K562 (cell line): ENCODE data around the gene TFF3. TPM values are rescaled to one million over a fixed set of nuclear protein-coding genes. Genes with fewer than 3 reads are reported as not detected.

Experiments used
- ATAC-seq: fragments of 200-7000 bp; cut with Tn5 transposase; 3 replicates; pipeline ENCODE4 v1.9.1; 2020; ENCODE audit warnings: moderate library complexity
- BruUV-seq: library from RNA; stranded (reverse); fragments of 400-500 nt; replicated peaks from 2 replicates; lab custom pipeline; 2021; lab: Mats Ljungman, UMichigan
- CTCF ChIA-PET: fragments of 300-600 bp; formaldehyde crosslinking; extraction: SDS; loops from one replicate; lab custom pipeline; 2021; ENCODE audit warnings: low intra/inter-chr PET ratio; lab: Yijun Ruan, JAX
- POLR2A ChIA-PET: fragments of 300-600, 350-650 bp; sonication (Branson Sonifier 250); formaldehyde crosslinking; extraction: SDS; loops from one replicate; lab custom pipeline; 2021; ENCODE audit warnings: antibody characterized with exemption, inconsistent platforms; lab: Yijun Ruan, JAX
- DNase-seq, 4 experiments: peaks; one replicate each; pipeline versions ENCODE4 v3.0.0 to v3.0.0-alpha.2; 2011 to 2018; ENCODE audit warnings: low spot score in 3 of 4, mixed read lengths in 3 of 4; ENCODE audit errors: extremely low read depth in 1 of 4
- FAIRE-seq: peaks from 2 replicates; lab custom pipeline; 2011; peaks lifted over from hg19 to GRCh38; lab: Jason Lieb, UNC
- H2AFZ ChIP-seq: 2 replicates; pipeline ENCODE4 v1.6.0; 2011; ENCODE audit warnings: low read depth, low read length, control low read depth, inconsistent platforms
- H3K27ac ChIP-seq: fragments of 200-600 bp; 3 replicates; pipeline ENCODE4 v1.8.0; 2011; ENCODE audit warnings: low read depth, mild to moderate bottlenecking, control low read depth, inconsistent platforms, low read length, moderate library complexity, mixed read lengths; ENCODE audit errors: extremely low read depth
- H3K27me3 ChIP-seq, 2 experiments: fragments of 300-600 bp in 1 of 2; 2 replicates in 1 of 2; 3 replicates in 1 of 2; pipeline versions ENCODE4 v1.6.0 to v1.8.0; 2011; ENCODE audit warnings: inconsistent platforms in 2 of 2, low read length in 2 of 2, mild to moderate bottlenecking in 1 of 2, mixed read lengths in 1 of 2, moderate library complexity in 1 of 2; ENCODE audit not compliant: control insufficient read depth in 2 of 2, insufficient read depth in 2 of 2
- H3K36me3 ChIP-seq: fragments of 300-600 bp; 3 replicates; pipeline ENCODE4 v1.8.0; 2011; ENCODE audit warnings: mild to moderate bottlenecking, low read length, inconsistent platforms; ENCODE audit not compliant: control insufficient read depth, insufficient read depth
- H3K4me1 ChIP-seq, 2 experiments: fragments of 200-600 bp in 1 of 2; replicated peaks in 1 of 2; 2 replicates in 1 of 2; 3 replicates in 1 of 2; pipeline versions ENCODE4 v1.5.1 to v1.8.0; 2011; ENCODE audit warnings: inconsistent platforms in 2 of 2, low read length in 2 of 2, mild to moderate bottlenecking in 1 of 2, mixed read lengths in 1 of 2, moderate library complexity in 1 of 2; ENCODE audit not compliant: control insufficient read depth in 2 of 2, insufficient read depth in 2 of 2
- H3K4me2 ChIP-seq: 2 replicates; pipeline ENCODE4 v1.6.1; 2011; ENCODE audit warnings: low read length, control low read depth, inconsistent platforms, mixed read lengths; ENCODE audit not compliant: insufficient read depth
- H3K4me3 ChIP-seq: fragments of 200-600 bp; sonication (generic), shearing (Covaris generic); 2 replicates; pipeline ENCODE4 v1.5.1; 2016; ENCODE audit warnings: control low read depth, inconsistent platforms
- H3K79me2 ChIP-seq: fragments of 200-600 bp; 3 replicates; pipeline ENCODE4 v1.8.0; 2011; ENCODE audit warnings: low read length, inconsistent platforms; ENCODE audit not compliant: control insufficient read depth, insufficient read depth
- H3K9ac ChIP-seq, 2 experiments: 2 replicates each; pipeline versions ENCODE4 v1.6.0 to v1.6.1; 2011; ENCODE audit warnings: low read depth in 2 of 2, low read length in 2 of 2, control low read depth in 1 of 2, inconsistent platforms in 1 of 2, mild to moderate bottlenecking in 1 of 2, mixed read lengths in 1 of 2; ENCODE audit not compliant: insufficient read depth in 1 of 2
- H3K9me1 ChIP-seq: one replicate; pipeline ENCODE4 v1.6.0; 2011; ENCODE audit warnings: inconsistent platforms, mild to moderate bottlenecking, low read length, moderate library complexity; ENCODE audit not compliant: control insufficient read depth, insufficient read depth
- H3K9me3 ChIP-seq: replicated peaks from 2 replicates; pipeline ENCODE4 v1.5.1; 2011; ENCODE audit warnings: low read depth, low read length, inconsistent platforms; ENCODE audit not compliant: control insufficient read depth, insufficient read depth
- H4K20me1 ChIP-seq: replicated peaks from 2 replicates; pipeline ENCODE4 v1.6.1; 2011; ENCODE audit warnings: low read length, inconsistent platforms, mixed read lengths; ENCODE audit not compliant: control insufficient read depth, insufficient read depth
- CEBPG ChIP-seq, 3 experiments: fragments of 200-800 bp in 1 of 3; sonication (Bioruptor generic) in 1 of 3; sonication (generic) in 1 of 3; formaldehyde crosslinking in 1 of 3; IDR thresholded peaks in 2 of 3; conservative IDR thresholded peaks in 1 of 3; 2 replicates each; pipeline versions ENCODE4 v1.6.1 to v1.8.0; 2016 to 2022; ENCODE audit warnings: missing compliant biosample characterization in 2 of 3, missing genetic modification characterization in 2 of 3, mild to moderate bottlenecking in 1 of 3, missing genetic modification reagents in 1 of 3
- CXXC5 ChIP-seq: fragments of 250-450 bp; sonication (Bioruptor Pico); IDR thresholded peaks from 2 replicates; pipeline ENCODE4 v1.8.0; 2022; ENCODE audit warnings: inconsistent platforms, mild to moderate bottlenecking, moderate library complexity
- DPF2 ChIP-seq: fragments of 450-650 bp; IDR thresholded peaks from 2 replicates; pipeline ENCODE4 v1.6.1; 2016
- LARP7 ChIP-seq: fragments of 450-650 bp; IDR thresholded peaks from 2 replicates; pipeline ENCODE4 v1.6.1; 2016
- NBN ChIP-seq: fragments of 450-650 bp; IDR thresholded peaks from 2 replicates; pipeline ENCODE4 v1.6.1; 2016; ENCODE audit warnings: low read depth, mild to moderate bottlenecking
- ZNF445 ChIP-seq: fragments of 250-450 bp; sonication (Bioruptor Pico); IDR thresholded peaks from 2 replicates; pipeline ENCODE4 v1.4.0; 2020; ENCODE audit warnings: low read depth, mild to moderate bottlenecking, moderate library complexity
- ZNF584 ChIP-seq: fragments of 200-800 bp; sonication (Bioruptor generic); IDR thresholded peaks from 2 replicates; pipeline ENCODE4 v1.6.1; 2016; ENCODE audit warnings: low read depth, mild to moderate bottlenecking, missing genetic modification characterization, missing compliant biosample characterization
- ZNF589 ChIP-seq: fragments of 200-800 bp; sonication (Bioruptor generic); IDR thresholded peaks from 2 replicates; pipeline ENCODE4 v1.6.1; 2016; ENCODE audit warnings: low read depth, missing genetic modification characterization, missing compliant biosample characterization
- ZNF717 ChIP-seq: fragments of 250-450 bp; sonication (Bioruptor Pico); IDR thresholded peaks from 2 replicates; pipeline ENCODE4 v1.5.0; 2021
- WGBS: fragments of 100-300 bp; shearing (Covaris generic); methylation state at CpG from one replicate; pipeline ENCODE4 v1.1.6; 2016; ENCODE audit warnings: low coverage, mixed read lengths; ENCODE audit not compliant: insufficient coverage; ENCODE audit errors: missing lambda C conversion rate; 5-methylcytosine and 5-hydroxymethylcytosine counted together
- in situ Hi-C: fragments of 300-500 bp; cut with MboI; formaldehyde crosslinking; loops from 4 replicates; pipeline ENCODE4 v1.15.0; 2018; ENCODE audit warnings: inconsistent platforms, mixed read lengths
- intact Hi-C: fragments of 100-400 bp; cut with micrococcal nuclease; formaldehyde crosslinking; loops from 2 replicates; pipeline ENCODE4 v1.14.2; 2022
- polyA plus RNA-seq, 8 experiments: library from polyadenylated mRNA; depleted of rRNA in 4 of 8; stranded (reverse) in 5 of 8; unstranded in 3 of 8; fragments of >200 nt; fragmentation: Nextera tagmentation in 2 of 8; fragmentation: Illumina TruSeq in 1 of 8; extraction: Ambion mirVana in 2 of 8; extraction: Trizol in 1 of 8; gene quantifications; 2 replicates each; pipeline versions ENCODE4 v1.2.1 to v1.2.3, GENCODE V29; 2011 to 2014; ENCODE audit warnings: inconsistent platforms in 1 of 8, missing spikeins in 1 of 8
- total RNA-seq, 7 experiments: library from RNA; depleted of rRNA in 6 of 7; stranded (reverse); fragments of >200 nt in 6 of 7; fragmentation: Illumina TruSeq in 2 of 7; extraction: Trizol in 2 of 7; gene quantifications; 2 replicates each; pipeline versions ENCODE4 v1.2.1 to v1.2.3, GENCODE V29; 2011 to 2021; ENCODE audit warnings: low replicate concordance in 1 of 7
- TF ChIP-seq, protein P1 (sequence below), 2 experiments: fragments of 450-650 bp; IDR thresholded peaks; 2 replicates each; pipeline ENCODE4 v1.6.1; 2018; ENCODE audit warnings: mild to moderate bottlenecking in 2 of 2, low read depth in 1 of 2; ENCODE audit not compliant: partially characterized antibody in 2 of 2

TFF3 gene
- total and polyA plus RNA-seq, 9 of the 15 experiments (the other 6 are each of a cell fraction or from before 2014, with no cell fraction given): 0.78 TPM; not detected in 8

DNA sequence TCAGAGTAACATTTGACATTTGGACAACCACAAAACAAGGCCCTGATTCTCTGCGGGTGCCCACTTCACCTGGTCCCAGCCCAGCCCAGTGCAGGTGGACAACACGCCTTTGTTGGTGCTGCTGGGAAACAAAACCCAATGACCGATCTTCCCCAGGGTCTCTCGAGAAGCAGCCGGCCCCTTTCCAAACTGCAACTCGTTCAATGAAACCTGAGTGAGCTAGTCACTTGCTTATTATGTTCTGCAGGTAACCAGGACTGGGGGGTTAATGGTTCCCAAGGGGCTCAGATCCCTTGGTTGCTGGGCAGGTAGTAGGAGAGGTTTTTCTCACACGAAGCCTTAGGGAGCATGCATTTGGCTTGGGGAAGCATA is 53.4 kb downstream of the TFF3 start:
- peak; percentile 39; the same call in 1 of the 2 replicates for TF ChIP-seq ZNF589 (CRISPR knock-in tag)
- no peak for TF ChIP-seq NBN
- no peak for TF ChIP-seq ZNF717 (CRISPR knock-in tag)
- TF ChIP-seq, protein P1, sequence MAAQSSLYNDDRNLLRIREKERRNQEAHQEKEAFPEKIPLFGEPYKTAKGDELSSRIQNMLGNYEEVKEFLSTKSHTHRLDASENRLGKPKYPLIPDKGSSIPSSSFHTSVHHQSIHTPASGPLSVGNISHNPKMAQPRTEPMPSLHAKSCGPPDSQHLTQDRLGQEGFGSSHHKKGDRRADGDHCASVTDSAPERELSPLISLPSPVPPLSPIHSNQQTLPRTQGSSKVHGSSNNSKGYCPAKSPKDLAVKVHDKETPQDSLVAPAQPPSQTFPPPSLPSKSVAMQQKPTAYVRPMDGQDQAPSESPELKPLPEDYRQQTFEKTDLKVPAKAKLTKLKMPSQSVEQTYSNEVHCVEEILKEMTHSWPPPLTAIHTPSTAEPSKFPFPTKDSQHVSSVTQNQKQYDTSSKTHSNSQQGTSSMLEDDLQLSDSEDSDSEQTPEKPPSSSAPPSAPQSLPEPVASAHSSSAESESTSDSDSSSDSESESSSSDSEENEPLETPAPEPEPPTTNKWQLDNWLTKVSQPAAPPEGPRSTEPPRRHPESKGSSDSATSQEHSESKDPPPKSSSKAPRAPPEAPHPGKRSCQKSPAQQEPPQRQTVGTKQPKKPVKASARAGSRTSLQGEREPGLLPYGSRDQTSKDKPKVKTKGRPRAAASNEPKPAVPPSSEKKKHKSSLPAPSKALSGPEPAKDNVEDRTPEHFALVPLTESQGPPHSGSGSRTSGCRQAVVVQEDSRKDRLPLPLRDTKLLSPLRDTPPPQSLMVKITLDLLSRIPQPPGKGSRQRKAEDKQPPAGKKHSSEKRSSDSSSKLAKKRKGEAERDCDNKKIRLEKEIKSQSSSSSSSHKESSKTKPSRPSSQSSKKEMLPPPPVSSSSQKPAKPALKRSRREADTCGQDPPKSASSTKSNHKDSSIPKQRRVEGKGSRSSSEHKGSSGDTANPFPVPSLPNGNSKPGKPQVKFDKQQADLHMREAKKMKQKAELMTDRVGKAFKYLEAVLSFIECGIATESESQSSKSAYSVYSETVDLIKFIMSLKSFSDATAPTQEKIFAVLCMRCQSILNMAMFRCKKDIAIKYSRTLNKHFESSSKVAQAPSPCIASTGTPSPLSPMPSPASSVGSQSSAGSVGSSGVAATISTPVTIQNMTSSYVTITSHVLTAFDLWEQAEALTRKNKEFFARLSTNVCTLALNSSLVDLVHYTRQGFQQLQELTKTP (IDR thresholded peaks at IDR 0.05; ENCODE audit: low read depth in 1 of 2, partially characterized antibody in 2 of 2): no peak
- TF ChIP-seq DPF2: no peak
- TF ChIP-seq CEBPG (CRISPR knock-in tag; IDR thresholded peaks at IDR 0.05): no peak
- 0 out of 4 replicates have a peak, but pooled peaks of 1 of the 2 experiments have one; percentile 24 for TF ChIP-seq CEBPG (tag; conservative IDR thresholded peaks at IDR 0.05 in 1 of 2, IDR thresholded peaks at IDR 0.05 in 1 of 2)
- 0 out of 2 replicates have a peak, but pooled peaks have one; percentile 17 for TF ChIP-seq CXXC5 (CRISPR knock-in tag)
- TF ChIP-seq ZNF445 (CRISPR knock-in tag): no peak
- peak; percentile 42; the same call in 1 of the 2 replicates for TF ChIP-seq ZNF584 (CRISPR knock-in tag)
- TF ChIP-seq LARP7: no peak
- Histone ChIP-seq H3K9ac (no peak overlapping the region), H3K4me1 (no peaks in the 10 kb centered on the region), H3K27ac (no peak overlapping the region), H3K4me3 (no peak overlapping the region), H3K79me2 (no peaks in the 10 kb centered on the region), H4K20me1 (peaks cover 20% of the 10 kb centered on the region), H3K4me2 (no peak overlapping the region), H3K27me3 (peaks cover 26 to 66% of the 10 kb centered on the region in 2 experiments), H3K9me3 (no peaks in the 10 kb centered on the region), H2AFZ (no peak overlapping the region), H3K9me1 (peaks cover 2% of the 10 kb centered on the region), H3K36me3 (no peaks in the 10 kb centered on the region)
- ATAC-seq (no peak), FAIRE-seq (no peak), DNase-seq (no peak)
- WGBS: under 1% methylated on average over 7 of the region's 7 CpGs
- BruUV-seq: no TSS peak
- intact Hi-C loops: no loop called here
- in situ Hi-C loops: no loop called here
- POLR2A ChIA-PET: interaction anchor here (0.6 to 1.4 kb wide), 4 partner anchors 10 to 46 kb away, joined by 3 to 4 read pairs (median 3); no protein-coding TSS in a partner anchor
- CTCF ChIA-PET: interaction anchor here (1.1 kb wide), 1 partner anchor 98 kb away, joined by 3 read pairs; no protein-coding TSS in a partner anchor

Other genes with a start within 250 kb of the TFF3 start
Only the 7 nearest of the 8 such genes appear.
- gene ABCG1, start 96.3 kb downstream of the TFF3 start, total RNA-seq (2014; rRNA removed): 0.12 TPM in 1 of 2 replicates, not detected in the other
- not detected in 2 replicates for gene ABCG1, start 96.3 kb downstream of the TFF3 start, total RNA-seq (2014; rRNA removed; fragmentation: Illumina TruSeq; extraction: Trizol)
- 0.04 and 0.08 TPM in 2 replicates for gene ABCG1, start 96.3 kb downstream of the TFF3 start, total RNA-seq (2015; rRNA removed; fragmentation: Illumina TruSeq; extraction: Trizol)
- gene ABCG1, start 96.3 kb downstream of the TFF3 start, total RNA-seq (2021): 0.07 and 0.09 TPM in 2 replicates
- gene ABCG1, start 96.3 kb downstream of the TFF3 start, polyA plus RNA-seq (2011; rRNA removed): not detected in 2 replicates
- not detected in 2 replicates for gene ABCG1, start 96.3 kb downstream of the TFF3 start, polyA plus RNA-seq (2014; fragmentation: Illumina TruSeq; extraction: Trizol)
- not detected for gene ABCG1, start 96.3 kb downstream of the TFF3 start, polyA plus RNA-seq (2014; fragmentation: Nextera tagmentation; extraction: Ambion mirVana)
- not detected in 2 replicates for gene ABCG1, start 96.3 kb downstream of the TFF3 start, polyA plus RNA-seq (2014; rRNA removed)
- gene TFF2, start 35.6 kb upstream of the TFF3 start, total RNA-seq (2014; rRNA removed): not detected in 2 replicates
- gene TFF2, start 35.6 kb upstream of the TFF3 start, total RNA-seq (2014; rRNA removed; fragmentation: Illumina TruSeq; extraction: Trizol): not detected in 2 replicates
- gene TFF2, start 35.6 kb upstream of the TFF3 start, total RNA-seq (2015; rRNA removed; fragmentation: Illumina TruSeq; extraction: Trizol): not detected in 2 replicates
- gene TFF2, start 35.6 kb upstream of the TFF3 start, total RNA-seq (2021): not detected in 2 replicates
- not detected in 2 replicates for gene TFF2, start 35.6 kb upstream of the TFF3 start, polyA plus RNA-seq (2011; rRNA removed)
- not detected in 2 replicates for gene TFF2, start 35.6 kb upstream of the TFF3 start, polyA plus RNA-seq (2014; fragmentation: Illumina TruSeq; extraction: Trizol)
- not detected for gene TFF2, start 35.6 kb upstream of the TFF3 start, polyA plus RNA-seq (2014; fragmentation: Nextera tagmentation; extraction: Ambion mirVana)
- not detected in 2 replicates for gene TFF2, start 35.6 kb upstream of the TFF3 start, polyA plus RNA-seq (2014; rRNA removed)
- not detected in 2 replicates for gene TFF1, start 51.1 kb upstream of the TFF3 start, total RNA-seq (2014; rRNA removed)
- not detected in 2 replicates for gene TFF1, start 51.1 kb upstream of the TFF3 start, total RNA-seq (2014; rRNA removed; fragmentation: Illumina TruSeq; extraction: Trizol)
- gene TFF1, start 51.1 kb upstream of the TFF3 start, total RNA-seq (2015; rRNA removed; fragmentation: Illumina TruSeq; extraction: Trizol): not detected in 2 replicates
- 0.31 and 0.98 TPM in 2 replicates for gene TFF1, start 51.1 kb upstream of the TFF3 start, total RNA-seq (2021)
- gene TFF1, start 51.1 kb upstream of the TFF3 start, polyA plus RNA-seq (2011; rRNA removed): not detected in 2 replicates
- gene TFF1, start 51.1 kb upstream of the TFF3 start, polyA plus RNA-seq (2014; fragmentation: Illumina TruSeq; extraction: Trizol): not detected in 2 replicates
- not detected for gene TFF1, start 51.1 kb upstream of the TFF3 start, polyA plus RNA-seq (2014; fragmentation: Nextera tagmentation; extraction: Ambion mirVana)
- gene TFF1, start 51.1 kb upstream of the TFF3 start, polyA plus RNA-seq (2014; rRNA removed): not detected in 2 replicates
- gene TMPRSS3, start 80.6 kb upstream of the TFF3 start, total RNA-seq (2014; rRNA removed): not detected in 2 replicates
- not detected in 2 replicates for gene TMPRSS3, start 80.6 kb upstream of the TFF3 start, total RNA-seq (2014; rRNA removed; fragmentation: Illumina TruSeq; extraction: Trizol)
- gene TMPRSS3, start 80.6 kb upstream of the TFF3 start, total RNA-seq (2015; rRNA removed; fragmentation: Illumina TruSeq; extraction: Trizol): not detected in 2 replicates
- gene TMPRSS3, start 80.6 kb upstream of the TFF3 start, total RNA-seq (2021): not detected in 2 replicates
- gene TMPRSS3, start 80.6 kb upstream of the TFF3 start, polyA plus RNA-seq (2011; rRNA removed): 0.04 and 0.07 TPM in 2 replicates
- not detected in 2 replicates for gene TMPRSS3, start 80.6 kb upstream of the TFF3 start, polyA plus RNA-seq (2014; fragmentation: Illumina TruSeq; extraction: Trizol)
- gene TMPRSS3, start 80.6 kb upstream of the TFF3 start, polyA plus RNA-seq (2014; fragmentation: Nextera tagmentation; extraction: Ambion mirVana): not detected
- not detected in 2 replicates for gene TMPRSS3, start 80.6 kb upstream of the TFF3 start, polyA plus RNA-seq (2014; rRNA removed)
- gene UBASH3A, start 88.5 kb upstream of the TFF3 start, total RNA-seq (2014; rRNA removed): 1.4 and 2.9 TPM in 2 replicates
- 0.35 and 0.47 TPM in 2 replicates for gene UBASH3A, start 88.5 kb upstream of the TFF3 start, total RNA-seq (2014; rRNA removed; fragmentation: Illumina TruSeq; extraction: Trizol)
- 0.90 and 1.1 TPM in 2 replicates for gene UBASH3A, start 88.5 kb upstream of the TFF3 start, total RNA-seq (2015; rRNA removed; fragmentation: Illumina TruSeq; extraction: Trizol)
- 1.5 and 1.8 TPM in 2 replicates for gene UBASH3A, start 88.5 kb upstream of the TFF3 start, total RNA-seq (2021)
- 1.4 and 4.4 TPM in 2 replicates for gene UBASH3A, start 88.5 kb upstream of the TFF3 start, polyA plus RNA-seq (2011; rRNA removed)
- gene UBASH3A, start 88.5 kb upstream of the TFF3 start, polyA plus RNA-seq (2014; fragmentation: Illumina TruSeq; extraction: Trizol): 1.1 and 1.4 TPM in 2 replicates
- under 1 TPM; 0.23 to 0.25 TPM for gene UBASH3A, start 88.5 kb upstream of the TFF3 start, polyA plus RNA-seq (2014; fragmentation: Nextera tagmentation; extraction: Ambion mirVana)
- gene UBASH3A, start 88.5 kb upstream of the TFF3 start, polyA plus RNA-seq (2014; rRNA removed): 1.0 and 1.4 TPM in 2 replicates
- not detected in 2 replicates for gene RSPH1, start 180.8 kb upstream of the TFF3 start, total RNA-seq (2014; rRNA removed)
- not detected in 2 replicates for gene RSPH1, start 180.8 kb upstream of the TFF3 start, total RNA-seq (2014; rRNA removed; fragmentation: Illumina TruSeq; extraction: Trizol)
- gene RSPH1, start 180.8 kb upstream of the TFF3 start, total RNA-seq (2015; rRNA removed; fragmentation: Illumina TruSeq; extraction: Trizol): not detected in 2 replicates
- gene RSPH1, start 180.8 kb upstream of the TFF3 start, total RNA-seq (2021): not detected in 2 replicates
- 0.17 TPM in 1 of 2 replicates, not detected in the other for gene RSPH1, start 180.8 kb upstream of the TFF3 start, polyA plus RNA-seq (2011; rRNA removed)
- gene RSPH1, start 180.8 kb upstream of the TFF3 start, polyA plus RNA-seq (2014; fragmentation: Illumina TruSeq; extraction: Trizol): not detected in 2 replicates
- not detected for gene RSPH1, start 180.8 kb upstream of the TFF3 start, polyA plus RNA-seq (2014; fragmentation: Nextera tagmentation; extraction: Ambion mirVana)
- gene RSPH1, start 180.8 kb upstream of the TFF3 start, polyA plus RNA-seq (2014; rRNA removed): not detected in 2 replicates
- gene SLC37A1, start 198.4 kb upstream of the TFF3 start, total RNA-seq (2014; rRNA removed): 0.33 and 1.4 TPM in 2 replicates
- gene SLC37A1, start 198.4 kb upstream of the TFF3 start, total RNA-seq (2014; rRNA removed; fragmentation: Illumina TruSeq; extraction: Trizol): 0.10 and 0.15 TPM in 2 replicates
- 0.40 and 0.79 TPM in 2 replicates for gene SLC37A1, start 198.4 kb upstream of the TFF3 start, total RNA-seq (2015; rRNA removed; fragmentation: Illumina TruSeq; extraction: Trizol)
- 0.40 and 0.60 TPM in 2 replicates for gene SLC37A1, start 198.4 kb upstream of the TFF3 start, total RNA-seq (2021)
- gene SLC37A1, start 198.4 kb upstream of the TFF3 start, polyA plus RNA-seq (2011; rRNA removed): 3.4 and 4.5 TPM in 2 replicates
- gene SLC37A1, start 198.4 kb upstream of the TFF3 start, polyA plus RNA-seq (2014; fragmentation: Illumina TruSeq; extraction: Trizol): 0.45 and 0.65 TPM in 2 replicates
- gene SLC37A1, start 198.4 kb upstream of the TFF3 start, polyA plus RNA-seq (2014; fragmentation: Nextera tagmentation; extraction: Ambion mirVana): under 1 TPM; 0.06 to 0.20 TPM
- gene SLC37A1, start 198.4 kb upstream of the TFF3 start, polyA plus RNA-seq (2014; rRNA removed): 0.09 and 0.24 TPM in 2 replicates